NCI-H2196 treated with DMSO at 0.1 percent for 48 hours (cell line): Measurements from ENCODE around the gene NFYB.
"Not testable (repeated sequence)": the region's sequence is repeated elsewhere in the genome, so short reads cannot be mapped to it uniquely, and the experiment has no call there.

Experiments used
- DNase-seq: peaks from one replicate; lab custom pipeline; 2025; ENCODE audit not compliant: unreplicated experiment; lab: John Stamatoyannopoulos, UW

Gene NFYB

GRCh38 chr12:104121001-104121400, 17.0 kb downstream of the NFYB start:
- no peak for DNase-seq

- no peak for DNase-seq
Measured at GRCh38 chr12:104115587-104115975, 22.4 kb downstream of the NFYB start.

- not testable (repeated sequence) for DNase-seq
Measured at GRCh38 chr12:104114834-104115586, 23.0 kb downstream of the NFYB start.

- DNase-seq, result no peak
Measured at GRCh38 chr12:104109446-104110271, 28.4 kb downstream of the NFYB start.

GRCh38 chr12:104108755-104109445, 29.1 kb downstream of the NFYB start:
- DNase-seq, result peak; percentile 41

GRCh38 chr12:104106965-104107364, 31.0 kb downstream of the NFYB start:
- DNase-seq, result no peak

- DNase-seq, result no peak
Measured at GRCh38 chr12:104105461-104105860, 32.5 kb downstream of the NFYB start.

- DNase-seq, result no peak
Measured at GRCh38 chr12:104097954-104098353, 40.1 kb downstream of the NFYB start.

GRCh38 chr12:104095289-104095688, 42.7 kb downstream of the NFYB start:
- no peak for DNase-seq

- DNase-seq, result no peak
Measured at GRCh38 chr12:104094284-104094683, 43.7 kb downstream of the NFYB start.

- no peak for DNase-seq
Measured at GRCh38 chr12:104091136-104091535, 46.9 kb downstream of the NFYB start.

- DNase-seq, result no peak
Measured at GRCh38 chr12:104090685-104091084, 47.3 kb downstream of the NFYB start.

- DNase-seq, result no peak
Measured at GRCh38 chr12:104083769-104084475, 54.1 kb downstream of the NFYB start.

GRCh38 chr12:104080764-104081163, 57.2 kb downstream of the NFYB start:
- no peak for DNase-seq

GRCh38 chr12:104079024-104079423, 59.0 kb downstream of the NFYB start:
- no peak for DNase-seq

- no peak for DNase-seq
Measured at GRCh38 chr12:104073699-104074098, 64.3 kb downstream of the NFYB start.

GRCh38 chr12:104072099-104072498, 65.9 kb downstream of the NFYB start:
- DNase-seq, result no peak
